ENCODE data around the gene ZSWIM5. TPM values are rescaled to one million over a fixed set of nuclear protein-coding genes. Genes with fewer than 3 reads are reported as not detected.

ZSWIM5 gene
- polyA plus RNA-seq, 1 donor (not counting 4 experiments of a cell fraction or from before 2014, with no cell fraction given) = 0.03 TPM

GRCh38 chr1:45089711-45090110 is 116.7 kb downstream of the ZSWIM5 start:
- TF ChIP-seq CTCF (optimal IDR thresholded peaks at IDR 0.05 in 1 of 3, IDR thresholded peaks at IDR 0.05 in 1 of 3, conservative IDR thresholded peaks at IDR 0.05 in 1 of 3; ENCODE audit: extremely low read depth in 1 of 3, insufficient read depth in 2 of 3, low read length in 3 of 3) = no peak
- no peak for TF ChIP-seq EZH2 (IDR thresholded peaks at IDR 0.05; ENCODE audit: low read length)
- no peak for FAIRE-seq
- no peak overlapping the region for H2AFZ ChIP-seq (ENCODE audit: control insufficient read depth, low read length)
- dilution Hi-C loops (cut with MboI; ENCODE audit: extremely low pct_ligation_motif_present, low sequenced_read_pairs) = no loop called here
- no peaks in the 10 kb centered on the region for H3K27me3 ChIP-seq (ENCODE audit: control insufficient read depth, extremely low read depth, insufficient read depth, low read length)
- no peaks in the 10 kb centered on the region for H3K79me2 ChIP-seq (ENCODE audit: control insufficient read depth, insufficient read depth, low read length)
- no peak overlapping the region for H3K27ac ChIP-seq (ENCODE audit: control insufficient read depth, insufficient read depth, low read length)
- no peak overlapping the region for H3K4me2 ChIP-seq (ENCODE audit: control insufficient read depth, extremely low read depth, insufficient read depth, low read depth, low read length)
- no peaks in the 10 kb centered on the region for H3K36me3 ChIP-seq (ENCODE audit: control insufficient read depth in 2 of 2, extremely low read depth in 1 of 2, insufficient read depth in 2 of 2, low read length in 2 of 2)
- H3K4me1 ChIP-seq (ENCODE audit: control insufficient read depth, extremely low read depth, insufficient read depth, low read length) = no peaks in the 10 kb centered on the region
- no peak overlapping the region for H3K4me3 ChIP-seq (ENCODE audit: control insufficient read depth in 2 of 3, extremely low read depth in 1 of 3, insufficient read depth in 2 of 3, low read depth in 1 of 3, low read length in 3 of 3)
- no peaks in the 10 kb centered on the region for H3K9me3 ChIP-seq (ENCODE audit: control insufficient read depth, low read depth, low read length)
- no peaks in the 10 kb centered on the region for H4K20me1 ChIP-seq (ENCODE audit: control insufficient read depth, extremely low read depth, insufficient read depth, low read length)
- no peak for DNase-seq (ENCODE audit: low read depth, low spot score)
- no peak overlapping the region for H3K9ac ChIP-seq (ENCODE audit: control insufficient read depth, extremely low read depth, insufficient read depth, low read length)
- H3K9me1 ChIP-seq (ENCODE audit: control insufficient read depth, extremely low read depth, insufficient read depth, low read length) = no peaks in the 10 kb centered on the region

DNA sequence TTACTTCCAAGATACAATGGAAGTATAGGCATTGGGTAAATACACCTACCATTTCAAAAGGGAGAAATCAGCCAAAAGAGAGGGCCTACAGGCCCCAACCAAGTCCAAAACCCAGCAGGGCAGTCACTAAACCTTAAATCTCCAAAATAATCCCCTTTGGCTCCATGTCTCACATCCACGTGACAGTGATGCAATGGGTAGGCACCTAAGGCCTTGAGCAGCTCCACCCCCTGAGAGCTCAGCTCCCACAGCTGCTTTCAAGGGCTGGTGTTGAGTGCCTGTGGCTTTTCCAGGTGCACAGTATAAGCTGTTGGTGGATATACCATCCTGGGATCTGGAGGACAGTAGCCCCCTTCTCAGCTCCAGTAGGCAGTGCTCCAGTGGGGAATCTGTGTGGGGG is 121.8 kb downstream of the ZSWIM5 start:
- no peak for TF ChIP-seq CTCF (optimal IDR thresholded peaks at IDR 0.05 in 1 of 3, IDR thresholded peaks at IDR 0.05 in 1 of 3, conservative IDR thresholded peaks at IDR 0.05 in 1 of 3; ENCODE audit: extremely low read depth in 1 of 3, insufficient read depth in 2 of 3, low read length in 3 of 3)
- TF ChIP-seq EZH2 (IDR thresholded peaks at IDR 0.05; ENCODE audit: low read length) = no peak

More for the DNA sequence above, 121.8 kb downstream of the ZSWIM5 start:
- H3K27me3 ChIP-seq (ENCODE audit: control insufficient read depth, extremely low read depth, insufficient read depth, low read length) = no peaks in the 10 kb centered on the region
- FAIRE-seq (no peak), DNase-seq (ENCODE audit: low read depth, low spot score) (no peak)
- no peaks in the 10 kb centered on the region for H3K9me3 ChIP-seq (ENCODE audit: control insufficient read depth, low read depth, low read length)
- H3K9me1 ChIP-seq (ENCODE audit: control insufficient read depth, extremely low read depth, insufficient read depth, low read length) = no peaks in the 10 kb centered on the region
- no peak overlapping the region for H2AFZ ChIP-seq (ENCODE audit: control insufficient read depth, low read length)
- H3K4me1 ChIP-seq (ENCODE audit: control insufficient read depth, extremely low read depth, insufficient read depth, low read length) = no peaks in the 10 kb centered on the region
- no peaks in the 10 kb centered on the region for H3K79me2 ChIP-seq (ENCODE audit: control insufficient read depth, insufficient read depth, low read length)
- H3K4me3 ChIP-seq (ENCODE audit: control insufficient read depth in 2 of 3, extremely low read depth in 1 of 3, insufficient read depth in 2 of 3, low read depth in 1 of 3, low read length in 3 of 3) = no peak overlapping the region
- H3K9ac ChIP-seq (ENCODE audit: control insufficient read depth, extremely low read depth, insufficient read depth, low read length) = no peak overlapping the region
- dilution Hi-C loops (cut with MboI; ENCODE audit: extremely low pct_ligation_motif_present, low sequenced_read_pairs) = no loop called here
- no peak overlapping the region for H3K27ac ChIP-seq (ENCODE audit: control insufficient read depth, insufficient read depth, low read length)
- no peaks in the 10 kb centered on the region for H4K20me1 ChIP-seq (ENCODE audit: control insufficient read depth, extremely low read depth, insufficient read depth, low read length)
- H3K36me3 ChIP-seq (ENCODE audit: control insufficient read depth in 2 of 2, extremely low read depth in 1 of 2, insufficient read depth in 2 of 2, low read length in 2 of 2) = no peaks in the 10 kb centered on the region
- H3K4me2 ChIP-seq (ENCODE audit: control insufficient read depth, extremely low read depth, insufficient read depth, low read depth, low read length) = no peak overlapping the region

Data from keratinocyte (primary cell).